Stimulated activated CD4-positive, alpha-beta T cell treated with anti-CD3 and anti-CD28 coated beads, Interleukin-15, amount 100 ng/mL, for 24 hours (primary cell): ENCODE data around the gene HNRNPC.
"Not testable (repeated sequence)": the region's sequence is repeated elsewhere in the genome, so short reads cannot be mapped to it uniquely, and the experiment has no call there.

Source experiments
- DNase-seq: peaks from one replicate; pipeline ENCODE4 v3.0.0-alpha.2; 2020

Gene HNRNPC

DNA sequence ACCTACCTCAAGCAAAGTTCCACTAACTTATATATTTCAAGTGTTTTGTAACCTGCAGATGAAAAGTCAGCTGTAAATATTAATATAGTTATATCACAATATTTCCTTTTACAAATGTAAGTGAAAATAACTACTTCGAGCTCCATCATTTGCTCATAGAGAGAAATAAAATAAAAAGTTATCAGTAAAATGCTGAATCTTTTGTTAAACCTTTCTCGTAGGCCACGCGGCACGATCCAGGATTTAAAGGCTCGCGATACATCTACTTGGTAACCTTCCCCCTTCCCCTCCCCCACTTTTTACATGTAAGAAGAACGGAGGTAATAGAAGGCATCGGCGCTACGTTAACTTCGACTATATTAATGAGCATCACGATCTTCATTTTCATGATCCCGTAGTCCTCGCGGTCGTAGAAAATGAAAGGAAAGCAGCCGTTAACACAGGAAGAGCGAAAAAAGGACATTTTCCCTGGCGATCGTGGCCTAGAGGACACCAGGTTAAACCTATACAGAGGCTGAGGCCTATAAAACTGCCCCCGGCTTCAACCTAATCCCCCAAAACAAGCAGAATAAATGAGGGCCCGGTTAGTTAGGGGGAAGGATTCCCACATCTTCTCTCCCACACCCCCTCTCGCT, 508 bp downstream of the HNRNPC start:
- peak; percentile 49 for DNase-seq

DNA sequence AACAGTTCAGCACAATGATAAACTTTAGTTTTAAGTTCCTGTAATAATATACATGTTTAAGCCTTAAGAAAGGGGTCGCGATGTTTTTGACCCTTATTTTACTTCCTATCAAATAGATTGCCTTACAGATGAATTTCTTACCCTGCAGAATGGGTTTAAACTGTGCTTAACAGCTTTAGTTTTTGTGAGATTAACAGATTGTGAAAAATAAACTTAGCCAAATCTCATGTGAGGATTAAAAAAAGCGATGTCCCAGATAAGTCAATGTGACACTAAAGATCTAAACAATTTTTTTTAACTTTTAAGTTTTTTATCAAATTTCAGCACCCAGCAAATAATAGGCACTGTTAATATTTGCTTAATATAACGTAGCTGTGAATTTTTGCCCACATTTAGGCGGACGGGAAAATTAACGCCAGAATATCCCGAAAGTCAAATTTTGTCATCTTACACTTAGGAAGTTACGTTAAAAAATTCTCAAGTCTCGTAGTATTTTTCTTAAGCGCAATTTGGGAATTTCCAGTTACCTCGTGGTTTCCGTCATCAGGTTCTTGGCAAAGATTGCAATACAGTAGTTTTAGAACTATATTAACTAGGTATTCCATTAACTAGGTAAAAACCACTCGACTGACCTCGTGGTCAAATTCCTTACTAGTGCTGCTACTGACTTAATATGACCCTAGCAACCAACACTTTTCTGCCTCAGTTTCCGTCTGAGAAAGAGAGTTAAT, 1.2 kb downstream of the HNRNPC start:
- no peak for DNase-seq

DNA sequence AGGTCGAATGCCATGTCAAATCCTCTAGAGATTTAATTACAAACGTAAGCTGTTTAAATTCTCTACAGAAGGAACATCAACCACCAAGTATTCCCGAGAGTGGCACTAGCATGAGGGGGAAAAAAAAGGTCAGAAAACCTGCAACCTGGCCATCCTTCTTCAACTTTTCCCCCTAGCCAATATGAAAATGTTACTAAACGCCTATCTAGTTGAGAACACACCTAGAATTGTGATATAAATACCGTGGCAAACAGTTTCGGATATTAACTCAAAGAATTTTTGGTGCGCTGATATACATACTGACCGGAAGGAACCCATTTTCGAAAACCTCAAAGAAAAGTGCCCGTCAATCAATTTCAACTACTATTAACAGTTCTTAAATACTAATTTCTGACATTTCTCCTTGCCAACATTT, 1.8 kb downstream of the HNRNPC start:
- no peak for DNase-seq

DNA sequence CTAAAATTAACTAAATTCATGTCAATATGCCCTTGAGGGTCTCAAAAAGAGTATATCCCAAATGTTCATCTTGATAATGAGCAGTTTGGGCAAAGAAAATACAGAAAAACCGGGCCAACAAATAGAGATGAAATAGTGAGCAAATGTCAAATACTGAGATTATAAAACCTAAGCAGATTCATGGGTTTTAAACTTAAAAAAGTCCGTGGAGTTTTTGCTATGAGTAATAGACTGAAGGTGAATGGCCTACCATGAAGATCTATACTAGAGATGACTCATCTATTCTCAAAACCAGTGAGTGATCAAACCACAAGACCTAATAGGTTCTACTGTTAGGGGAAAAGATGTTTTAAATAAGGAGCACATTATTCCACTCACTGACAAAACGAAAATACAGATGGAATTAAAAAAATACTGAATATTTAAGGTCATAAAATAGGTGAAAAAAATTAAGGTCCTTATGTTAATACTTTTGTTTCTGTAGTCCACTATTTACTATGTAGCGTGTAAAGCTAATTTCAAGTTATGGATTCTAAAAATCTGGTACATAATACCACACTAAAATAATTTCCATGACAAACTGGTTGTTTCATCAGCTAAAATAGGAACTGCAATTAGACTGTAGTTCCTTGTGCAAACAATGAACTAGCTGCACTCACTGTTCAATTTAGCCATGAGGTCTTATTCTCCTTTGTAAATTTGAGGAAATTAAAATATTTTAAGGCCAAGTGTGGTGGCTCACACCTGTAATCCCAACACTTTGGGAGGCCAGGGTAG, 5.0 kb downstream of the HNRNPC start:
- DNase-seq, result no peak

DNA sequence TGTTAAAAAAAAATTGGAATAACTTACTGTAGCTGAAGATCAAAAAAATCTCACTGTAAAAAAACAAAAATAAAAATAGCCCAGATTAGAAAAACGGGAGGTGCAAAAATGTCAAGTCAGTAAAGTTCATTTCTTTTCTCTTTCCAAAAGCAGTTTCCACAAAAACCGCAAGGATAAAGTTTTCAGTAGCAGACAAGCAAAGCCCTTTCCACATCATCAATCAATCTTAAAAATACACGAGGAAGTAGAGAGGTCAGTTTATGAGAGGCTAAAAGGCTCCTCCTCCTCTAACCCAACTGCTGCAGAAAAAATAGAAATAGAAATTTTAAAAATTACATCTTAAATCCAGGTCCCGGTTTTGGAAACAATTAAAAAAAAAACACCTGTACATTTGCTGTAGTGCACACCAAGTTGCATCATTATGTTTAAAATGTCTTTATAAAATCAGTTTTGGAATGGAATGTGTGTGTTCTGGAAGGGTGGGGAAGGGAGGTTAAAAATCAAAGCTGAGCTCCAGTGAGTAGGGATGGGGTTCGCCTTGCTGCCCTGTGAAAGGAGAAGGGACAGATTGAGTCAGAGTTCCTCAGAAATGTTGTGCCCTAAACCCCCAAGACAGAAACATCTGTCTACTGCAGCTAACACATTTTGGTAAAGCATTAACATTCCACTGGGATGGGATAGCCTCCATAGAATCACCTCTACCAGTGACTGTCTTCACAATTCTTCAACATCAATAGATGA, 5.8 kb downstream of the HNRNPC start:
- DNase-seq, result no peak

DNA sequence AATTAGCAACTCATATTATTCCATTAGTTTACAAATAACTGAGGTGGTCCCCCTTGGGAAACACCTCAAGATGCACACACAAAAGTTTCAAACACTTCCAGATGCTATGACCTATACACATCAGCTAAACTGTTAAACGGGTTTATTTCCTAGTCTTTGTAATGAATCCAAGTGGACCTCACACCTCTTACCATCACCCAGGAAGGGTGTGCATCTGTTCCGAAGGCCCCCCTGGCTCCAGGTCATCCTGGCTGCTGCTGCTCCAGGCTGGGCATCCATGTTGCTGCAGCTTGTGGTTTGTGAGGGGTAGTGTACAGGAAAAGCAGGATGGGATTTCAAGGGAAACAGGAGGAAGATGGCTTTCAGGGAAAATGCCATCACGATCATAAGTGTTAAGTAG, 6.8 kb downstream of the HNRNPC start:
- no peak for DNase-seq

DNA sequence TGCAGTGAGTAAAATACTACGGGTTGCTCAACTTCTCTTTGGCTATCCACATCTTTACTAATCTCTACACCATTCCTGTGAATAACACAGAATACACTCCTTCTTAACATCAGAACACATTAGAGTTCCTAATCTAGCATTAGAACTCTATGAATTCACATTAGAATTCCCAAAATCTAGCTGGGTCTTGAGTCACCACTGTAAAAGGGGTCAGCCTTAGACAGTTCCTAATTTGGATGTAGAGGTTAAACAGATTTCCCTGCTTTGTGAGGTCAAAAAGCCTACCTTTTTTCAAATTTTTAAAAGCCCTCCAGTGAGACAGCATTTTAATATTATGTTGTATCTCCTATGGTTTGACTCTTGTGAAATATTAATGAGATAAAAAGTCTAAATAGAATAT, 7.4 kb downstream of the HNRNPC start:
- DNase-seq, result no peak

DNA sequence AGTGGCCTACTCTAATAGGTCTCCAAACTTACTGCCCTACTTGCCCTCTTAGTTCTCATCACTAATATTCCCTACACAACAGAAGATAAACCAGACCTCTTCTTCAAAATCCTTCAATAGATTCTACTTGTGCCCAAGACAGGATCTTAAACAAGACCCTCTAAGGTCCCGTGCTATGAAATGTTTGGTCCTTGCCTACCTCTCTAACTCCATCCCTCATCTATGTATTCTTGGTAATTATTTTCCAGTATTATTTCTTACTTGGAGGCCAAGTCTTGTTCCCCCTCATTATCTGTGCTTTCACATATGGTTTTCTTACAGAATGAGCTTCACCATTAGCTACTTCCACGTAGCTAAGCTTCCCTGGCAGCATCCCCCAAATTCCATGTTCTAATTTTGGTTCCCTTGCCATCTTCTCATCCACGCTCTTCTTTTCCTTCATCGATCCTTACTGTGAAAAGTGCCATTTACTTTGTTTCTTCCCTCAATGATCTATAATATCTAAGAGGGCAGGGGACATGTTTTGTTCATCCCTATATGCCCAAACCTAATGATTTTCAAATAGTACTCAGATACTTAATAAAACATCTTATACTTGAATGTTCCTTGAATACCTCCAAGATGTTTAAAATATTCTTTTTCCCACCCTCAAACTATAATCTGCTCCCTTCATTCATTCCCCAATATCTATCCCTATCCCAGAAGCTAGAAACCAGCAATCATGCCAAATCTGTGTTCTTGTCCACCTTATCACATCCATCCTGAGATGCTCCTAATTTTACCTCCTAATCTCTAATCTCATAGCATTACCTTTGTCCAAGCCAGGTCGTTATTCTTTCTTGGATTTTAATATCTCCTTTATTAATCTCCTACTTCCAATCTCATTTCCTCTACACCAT, 10.1 kb downstream of the HNRNPC start:
- DNase-seq, result no peak

DNA sequence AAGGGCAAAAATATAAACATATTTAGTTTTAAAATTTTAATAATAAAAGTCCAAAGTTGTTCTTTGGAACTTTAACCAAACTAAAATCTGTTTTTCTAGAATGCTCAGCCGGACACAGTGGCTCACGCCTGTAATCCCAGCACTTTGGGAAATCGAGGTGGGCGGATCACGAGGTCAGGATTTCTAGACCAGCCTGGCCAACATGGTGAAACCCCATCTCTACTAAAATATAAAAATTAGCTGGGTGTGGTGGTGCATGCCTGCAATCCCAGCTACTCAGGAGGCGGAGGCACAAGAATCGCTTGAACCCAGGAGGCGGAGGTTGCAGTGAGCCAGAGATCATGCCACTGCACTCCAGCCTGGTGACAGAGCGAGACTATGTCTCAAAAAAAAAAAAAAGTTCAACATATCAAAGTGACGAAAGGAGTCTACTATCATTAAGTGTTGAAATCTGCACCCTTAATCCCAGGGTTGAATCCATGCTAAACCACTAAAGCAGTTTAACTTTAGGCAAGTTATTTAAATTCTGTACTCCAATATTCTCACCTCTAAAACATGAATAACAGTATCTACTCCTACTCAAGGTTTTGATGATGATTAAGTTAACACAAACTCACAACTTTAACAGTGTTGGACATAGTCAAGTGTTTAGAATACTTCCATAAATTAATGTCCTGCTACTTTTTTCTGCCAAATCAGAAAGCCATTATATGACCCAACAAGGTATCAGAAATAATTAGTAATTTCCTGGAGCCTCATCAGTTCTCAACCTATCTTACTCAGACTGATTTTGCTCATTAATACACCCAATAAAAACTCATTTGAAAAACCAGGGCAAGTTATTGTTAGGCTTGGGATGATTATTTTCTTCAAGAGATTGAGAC, 11.0 kb downstream of the HNRNPC start:
- DNase-seq, result no peak

DNA sequence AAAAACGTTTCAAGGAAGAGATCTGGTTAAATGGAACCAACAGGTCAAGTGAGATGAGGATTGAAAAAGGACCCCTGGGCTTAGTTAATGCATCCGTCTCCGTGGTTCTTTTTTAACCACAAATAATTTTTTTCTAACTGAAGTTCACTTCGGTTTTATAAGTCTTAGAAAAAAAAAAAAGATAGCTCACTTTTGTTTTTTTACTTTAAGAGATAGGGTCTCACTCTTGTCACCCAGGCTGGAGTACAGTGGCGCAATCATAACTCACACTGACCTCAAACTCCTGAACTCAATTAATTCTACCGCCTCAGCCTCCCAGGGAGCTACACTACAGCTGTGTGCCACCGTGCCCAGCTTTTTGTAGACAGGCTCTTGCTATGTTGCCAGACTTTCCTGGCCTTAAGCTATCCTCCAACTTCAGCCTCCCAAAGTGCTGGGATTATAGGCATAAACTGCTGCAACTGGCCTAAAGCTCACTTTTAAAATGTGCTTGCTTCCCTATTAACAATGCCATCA, 11.8 kb downstream of the HNRNPC start:
- no peak for DNase-seq

DNA sequence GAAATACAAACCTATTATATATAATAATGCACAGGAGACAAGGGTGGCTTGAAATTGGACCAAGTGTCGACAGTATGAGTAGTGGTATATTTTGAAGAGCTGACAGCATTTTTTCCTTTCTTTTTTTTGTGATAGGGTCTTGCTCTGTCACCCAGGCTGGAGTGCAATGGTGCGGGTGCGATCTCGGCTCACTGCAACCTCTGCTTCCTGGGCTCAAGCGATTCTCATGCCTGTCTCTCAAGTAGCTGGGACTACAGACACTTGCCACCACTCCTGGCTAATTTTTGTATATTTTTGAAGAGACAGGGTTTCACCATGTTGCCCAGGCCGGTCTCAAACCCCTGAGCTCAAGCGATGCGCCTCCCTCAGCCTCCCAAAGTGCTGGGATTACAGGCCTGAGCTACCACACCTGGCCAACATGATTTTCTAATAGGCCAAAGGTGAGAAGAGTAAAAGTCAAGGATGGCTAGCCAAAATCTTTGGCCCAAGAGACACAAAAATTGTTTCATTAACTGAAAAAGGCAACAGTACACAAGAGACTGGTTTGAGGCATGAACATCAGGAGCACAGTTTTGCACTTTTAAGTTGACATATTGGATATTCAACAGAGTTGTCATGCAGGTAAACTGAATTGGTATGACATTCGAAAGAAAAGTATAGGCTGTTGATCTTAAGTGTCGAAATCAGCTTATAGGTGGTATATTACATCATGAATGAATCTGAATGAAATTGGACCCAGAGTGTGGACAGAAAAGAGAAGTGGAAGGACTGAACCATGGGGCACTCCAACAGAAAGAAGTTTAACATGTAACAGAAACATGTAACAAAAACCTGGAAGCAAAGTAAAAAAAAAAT, 12.5 kb downstream of the HNRNPC start:
- no peak for DNase-seq

DNA sequence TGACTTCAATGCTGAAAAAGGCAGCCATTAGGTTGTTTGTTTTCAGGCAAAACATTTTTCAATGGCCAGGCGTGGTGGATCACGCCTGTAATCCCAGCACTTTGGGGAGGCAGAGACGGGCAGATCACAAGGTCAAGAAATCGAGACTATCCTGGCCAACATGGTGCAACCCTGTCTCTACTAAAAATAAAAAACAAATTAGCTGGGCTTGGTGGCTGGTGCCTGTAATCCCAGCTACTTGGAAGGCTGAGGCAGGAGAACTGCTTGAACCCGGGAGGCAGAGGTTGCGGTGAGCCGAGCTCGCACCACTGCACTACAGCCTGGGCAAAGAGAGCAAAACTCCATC, 13.2 kb downstream of the HNRNPC start:
- not testable (repeated sequence) for DNase-seq

DNA sequence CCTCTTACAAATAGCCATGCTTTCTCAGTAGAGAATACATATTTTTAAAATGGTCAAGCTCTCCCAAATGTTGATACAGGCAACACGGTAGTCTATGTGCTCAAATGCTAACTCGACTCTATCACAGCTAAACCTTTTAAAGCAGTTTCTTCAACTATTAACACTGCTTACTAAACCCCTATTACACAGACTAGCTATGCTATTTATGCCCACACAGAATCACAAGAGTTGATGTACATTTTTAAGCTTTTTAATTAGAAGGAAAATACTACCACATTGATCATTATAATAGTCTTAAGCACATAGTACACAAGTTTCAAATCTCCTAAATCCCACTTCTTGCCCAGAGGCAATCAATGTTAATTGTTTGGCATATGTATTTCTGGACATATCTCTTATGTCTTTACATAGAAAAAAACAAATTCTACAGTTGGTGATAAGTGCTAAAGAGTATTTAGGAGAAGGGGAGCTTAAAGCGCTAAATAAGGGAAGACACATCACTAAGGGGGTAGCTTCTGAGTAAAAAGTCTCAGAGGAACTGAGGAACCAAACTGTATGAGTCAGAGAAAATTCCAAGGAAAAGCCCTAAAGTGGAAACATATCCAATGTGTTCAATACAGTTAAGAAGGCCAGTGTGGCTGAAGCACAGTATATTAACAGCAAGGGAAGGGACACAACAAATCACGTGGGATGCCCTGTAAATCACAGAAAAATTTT, 13.7 kb downstream of the HNRNPC start:
- no peak for DNase-seq

DNA sequence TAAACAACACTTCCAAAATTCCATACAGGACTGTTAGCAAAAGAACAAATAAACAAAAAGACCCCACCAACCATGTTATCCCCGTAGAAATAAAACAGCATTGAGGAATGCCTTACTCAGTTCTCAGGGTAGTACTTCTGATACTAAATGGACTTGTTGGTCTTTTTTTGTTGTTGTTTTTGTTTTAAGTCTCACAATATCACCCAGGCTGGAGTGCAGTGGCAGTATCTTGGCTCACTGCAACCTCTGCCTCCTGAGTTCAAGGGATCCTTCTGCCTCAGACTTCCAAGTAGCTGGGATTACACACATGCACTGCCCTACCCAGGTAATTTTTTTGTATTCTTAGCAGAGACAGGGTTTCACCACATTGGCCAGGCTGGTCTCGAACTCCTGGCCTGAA, 17.1 kb downstream of the HNRNPC start:
- no peak for DNase-seq

DNA sequence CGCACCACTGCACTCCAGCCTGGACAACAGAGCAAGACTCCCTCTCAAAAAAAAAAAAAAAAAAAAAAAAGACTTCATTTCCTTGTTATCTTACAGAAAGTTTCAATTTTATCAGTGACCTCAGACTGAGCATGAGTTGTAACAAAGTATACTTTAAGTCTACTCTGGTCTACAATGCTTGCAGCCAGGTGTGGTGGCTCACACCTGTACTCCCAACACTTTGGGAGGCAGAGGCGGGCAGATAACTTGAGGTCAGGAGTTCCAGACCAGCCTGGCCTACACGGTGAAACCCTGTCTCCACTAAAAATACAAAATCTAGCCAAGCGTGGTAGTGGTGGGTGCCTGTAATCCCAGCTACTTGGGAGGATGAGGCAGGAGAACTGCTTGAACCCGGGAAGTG, 18.0 kb downstream of the HNRNPC start:
- no peak for DNase-seq

DNA sequence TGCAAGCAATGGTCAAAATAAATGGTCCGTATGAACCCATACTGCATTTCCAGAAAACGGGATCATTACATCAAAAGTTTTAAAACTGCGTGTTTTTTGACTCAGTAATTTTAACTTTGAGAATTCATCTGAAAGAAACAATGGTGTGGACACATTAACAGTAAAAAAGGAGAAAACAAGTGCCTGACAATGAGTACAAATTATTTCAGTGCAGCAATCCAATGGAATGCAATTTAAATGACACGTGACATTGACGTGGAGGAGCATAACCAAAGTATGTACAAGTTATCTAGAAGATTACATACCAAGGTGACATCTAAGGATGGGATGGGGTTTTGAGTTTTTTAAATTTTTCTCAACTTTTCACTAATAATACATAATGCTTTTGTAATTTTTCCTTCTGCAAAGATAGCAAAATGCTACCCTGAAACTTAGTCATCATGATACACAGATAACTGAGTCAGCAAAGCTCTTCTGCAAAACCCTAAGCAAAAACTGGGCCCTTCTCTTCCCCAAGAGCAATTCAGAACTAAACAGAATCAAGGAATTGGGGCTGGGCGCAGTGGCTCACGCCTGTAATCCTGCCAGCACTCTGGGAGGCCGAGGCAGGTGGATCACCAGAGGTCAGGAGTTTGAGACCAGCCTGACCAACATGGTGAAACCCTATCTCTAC, 20.4 kb downstream of the HNRNPC start:
- DNase-seq, result no peak

DNA sequence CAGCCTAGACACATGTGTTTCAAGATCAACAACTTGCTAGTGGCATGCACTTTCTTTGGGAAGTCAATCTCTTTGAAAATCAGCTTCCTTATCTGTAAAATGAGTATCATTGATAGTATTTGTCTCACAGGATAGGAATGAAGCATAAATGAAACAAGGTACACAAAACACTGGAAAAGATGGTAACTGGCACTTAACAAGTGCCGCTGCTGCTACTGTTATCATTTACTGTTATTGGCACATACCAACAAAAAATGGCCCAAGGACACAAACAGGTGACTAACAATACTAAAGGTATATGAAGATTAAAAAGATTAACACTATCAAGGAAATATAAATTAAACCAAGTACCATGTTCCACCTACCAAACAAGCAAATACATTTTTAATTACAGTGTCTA, 20.9 kb downstream of the HNRNPC start:
- DNase-seq, result no peak

DNA sequence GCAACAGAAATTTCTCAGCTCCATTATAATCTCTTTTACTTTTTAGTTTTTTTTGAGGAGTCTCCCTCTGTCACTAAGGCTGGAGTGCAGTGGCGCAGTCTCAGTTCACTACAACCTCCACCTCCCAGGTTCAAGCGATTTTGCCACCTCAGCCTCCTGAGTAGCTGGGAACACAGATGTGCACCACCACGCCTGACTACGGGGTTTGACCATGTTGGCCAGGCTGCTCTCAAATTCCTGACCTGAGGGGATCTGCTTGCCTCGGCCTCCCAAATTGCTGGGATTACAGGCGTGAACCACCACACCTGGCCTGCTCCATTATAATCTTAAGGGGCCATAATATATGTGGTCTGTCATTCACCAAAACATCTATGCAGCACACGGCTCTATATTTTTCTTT, 23.4 kb downstream of the HNRNPC start:
- no peak for DNase-seq

DNA sequence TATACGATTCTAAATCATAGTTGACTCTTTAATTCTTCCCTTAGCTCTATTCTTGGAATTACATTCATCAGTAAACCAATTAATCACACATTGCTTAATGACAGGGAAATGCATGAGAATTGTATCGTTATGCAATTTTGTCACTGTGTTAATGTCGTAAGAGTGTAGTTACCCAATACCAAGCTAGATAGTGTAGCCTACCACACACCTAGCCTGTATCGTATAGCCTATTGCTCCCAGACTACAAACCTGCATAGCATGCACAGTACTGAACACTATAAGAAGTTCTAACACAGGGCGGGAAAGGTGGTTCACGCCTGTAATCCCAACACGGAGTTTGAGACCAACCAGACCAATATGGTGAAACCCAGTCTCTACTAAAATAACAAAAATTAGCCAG, 24.7 kb downstream of the HNRNPC start:
- no peak for DNase-seq
